ENCODE results near the gene SLC52A1.

- TF ChIP-seq CTCF (IDR thresholded peaks at IDR 0.05) (no peak), POLR2A (IDR thresholded peaks at IDR 0.05) (no peak)
These were observed 9.4 kb upstream of the SLC52A1 start for GRCh38 chr17:5044630-5045029.

All from esophagus squamous epithelium (tissue), 4 donors.